Stimulated activated CD8-positive, alpha-beta memory T cell treated with anti-CD3 and anti-CD28 coated beads, Interleukin-12 subunit alpha, Interleukin-12 subunit beta, amount 100 ng/mL, for 24 hours (primary cell): ENCODE measurements around the gene SCG5.
A peak's percentile ranks its signal among the peaks of the same experiment; 100 is the strongest.
"Not testable (repeated sequence)": the region's sequence is repeated elsewhere in the genome, so short reads cannot be mapped to it uniquely, and the experiment has no call there.

Experiments used
- DNase-seq: peaks from one replicate; pipeline ENCODE4 v3.0.0-alpha.2; 2020; ENCODE audit errors: extremely low read depth

Gene SCG5, protein sequence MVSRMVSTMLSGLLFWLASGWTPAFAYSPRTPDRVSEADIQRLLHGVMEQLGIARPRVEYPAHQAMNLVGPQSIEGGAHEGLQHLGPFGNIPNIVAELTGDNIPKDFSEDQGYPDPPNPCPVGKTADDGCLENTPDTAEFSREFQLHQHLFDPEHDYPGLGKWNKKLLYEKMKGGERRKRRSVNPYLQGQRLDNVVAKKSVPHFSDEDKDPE

DNA sequence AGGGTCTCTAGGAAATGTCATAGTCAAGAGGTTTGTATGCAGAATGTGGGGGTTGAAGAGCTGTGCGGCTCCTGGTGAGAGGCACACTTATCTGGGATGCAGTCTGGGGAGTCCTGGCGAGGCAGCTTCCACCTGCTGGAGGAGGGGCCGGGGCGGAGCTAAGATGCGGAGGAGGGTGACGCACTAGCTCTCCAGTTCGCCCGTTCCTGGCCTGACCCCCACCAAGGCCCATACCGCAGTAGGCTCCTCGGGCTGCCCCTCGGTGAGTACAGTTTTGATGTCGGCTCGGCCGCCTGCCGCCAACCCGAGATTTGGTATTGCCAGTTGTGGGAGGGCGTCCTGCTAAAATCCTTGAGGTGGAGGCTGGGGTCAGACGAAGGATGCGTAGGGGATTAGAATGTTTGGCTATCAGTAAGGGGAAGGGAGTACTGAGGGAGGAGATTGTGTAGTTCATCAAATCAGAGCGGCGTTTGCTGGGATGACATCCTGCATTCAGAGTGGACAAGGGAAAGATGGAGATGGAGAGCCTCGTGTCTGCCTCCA lies at the start of gene SCG5:
TSS of gene SCG5 (plus strand) at position 194 of the 543 bp plus-strand sequence. CDS start 1,883 bp downstream, outside the sequence.
- DNase-seq = no peak

DNA sequence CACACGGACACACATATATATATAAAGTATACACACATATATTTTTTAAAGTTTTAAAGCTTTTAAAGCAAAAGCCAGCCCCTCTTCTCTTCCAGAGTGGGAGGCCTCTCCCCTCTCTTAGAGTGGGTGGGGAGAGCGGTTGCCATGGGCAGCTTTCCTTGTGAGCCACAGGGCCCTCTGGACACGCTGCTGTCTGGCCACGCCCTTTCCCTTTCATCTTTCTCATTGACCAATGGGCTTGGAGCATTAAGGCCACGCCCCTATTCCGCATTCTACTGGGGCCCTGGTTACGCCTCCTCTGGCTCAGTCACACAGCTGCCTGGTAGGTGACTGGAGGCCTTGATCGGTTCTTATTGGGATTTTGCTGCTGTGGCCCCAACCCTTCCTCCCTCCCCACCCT lies 48.4 kb upstream of the SCG5 start, which contains the start of gene GOLGA8N:
TSS of gene GOLGA8N (plus strand) at position 306 of the 400 bp plus-strand sequence.
- DNase-seq = not testable (repeated sequence)

DNA sequence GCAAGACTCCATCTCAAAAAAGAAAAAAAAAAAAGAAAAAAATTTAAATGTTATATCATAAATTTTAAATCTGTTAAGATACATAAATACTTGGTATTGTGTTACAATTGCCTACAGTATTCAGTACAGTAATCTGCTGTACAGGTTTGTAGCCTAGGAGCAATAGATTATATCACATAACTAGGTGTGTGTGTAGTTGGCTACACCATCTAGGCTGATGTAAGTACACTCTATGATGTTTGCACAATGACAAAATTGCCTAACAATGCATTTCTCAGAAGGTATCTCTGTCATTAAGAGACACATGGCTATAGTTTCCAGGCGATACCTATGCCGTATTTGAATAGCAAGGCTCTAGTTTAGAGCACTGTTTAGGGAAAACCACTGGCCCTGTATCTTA lies 32.0 kb upstream of the SCG5 start:
- not testable (repeated sequence) for DNase-seq

DNA sequence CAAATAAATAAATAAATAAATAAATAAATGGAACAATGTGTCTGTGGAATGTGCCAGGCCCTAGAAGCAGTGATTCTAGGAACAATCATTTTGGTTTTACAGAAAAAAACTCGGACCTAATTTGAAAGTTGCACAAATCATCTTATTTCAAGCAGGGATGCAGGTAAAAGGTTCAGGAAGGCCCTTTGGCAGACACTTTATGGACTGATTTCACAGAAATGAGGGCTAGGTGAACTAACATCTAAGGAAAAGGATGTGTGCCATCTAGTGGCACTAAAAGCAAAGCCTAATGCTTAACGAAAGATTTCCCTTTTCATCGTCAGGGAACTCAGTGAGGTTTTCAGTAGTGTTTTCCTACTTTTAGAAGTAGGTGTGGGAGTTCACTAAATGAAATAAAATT lies 30.8 kb upstream of the SCG5 start:
- DNase-seq = not testable (repeated sequence)

DNA sequence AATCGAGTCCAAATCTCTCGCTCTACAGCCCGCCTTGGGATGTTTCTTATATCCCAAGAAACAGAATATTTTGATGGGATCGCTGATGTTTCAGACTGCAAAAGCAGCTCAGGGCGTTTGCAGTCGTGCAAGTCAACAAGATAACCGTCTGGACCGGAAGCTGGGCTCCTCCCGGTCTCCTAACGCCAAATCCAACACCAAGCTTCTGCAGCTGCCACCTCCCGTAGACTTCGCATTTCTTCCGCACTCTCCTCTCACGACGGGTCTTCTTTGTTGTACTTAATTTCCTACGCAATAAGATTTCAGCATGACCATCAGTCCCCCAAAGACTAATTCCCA lies 26.8 kb upstream of the SCG5 start:
- not testable (repeated sequence) for DNase-seq

DNA sequence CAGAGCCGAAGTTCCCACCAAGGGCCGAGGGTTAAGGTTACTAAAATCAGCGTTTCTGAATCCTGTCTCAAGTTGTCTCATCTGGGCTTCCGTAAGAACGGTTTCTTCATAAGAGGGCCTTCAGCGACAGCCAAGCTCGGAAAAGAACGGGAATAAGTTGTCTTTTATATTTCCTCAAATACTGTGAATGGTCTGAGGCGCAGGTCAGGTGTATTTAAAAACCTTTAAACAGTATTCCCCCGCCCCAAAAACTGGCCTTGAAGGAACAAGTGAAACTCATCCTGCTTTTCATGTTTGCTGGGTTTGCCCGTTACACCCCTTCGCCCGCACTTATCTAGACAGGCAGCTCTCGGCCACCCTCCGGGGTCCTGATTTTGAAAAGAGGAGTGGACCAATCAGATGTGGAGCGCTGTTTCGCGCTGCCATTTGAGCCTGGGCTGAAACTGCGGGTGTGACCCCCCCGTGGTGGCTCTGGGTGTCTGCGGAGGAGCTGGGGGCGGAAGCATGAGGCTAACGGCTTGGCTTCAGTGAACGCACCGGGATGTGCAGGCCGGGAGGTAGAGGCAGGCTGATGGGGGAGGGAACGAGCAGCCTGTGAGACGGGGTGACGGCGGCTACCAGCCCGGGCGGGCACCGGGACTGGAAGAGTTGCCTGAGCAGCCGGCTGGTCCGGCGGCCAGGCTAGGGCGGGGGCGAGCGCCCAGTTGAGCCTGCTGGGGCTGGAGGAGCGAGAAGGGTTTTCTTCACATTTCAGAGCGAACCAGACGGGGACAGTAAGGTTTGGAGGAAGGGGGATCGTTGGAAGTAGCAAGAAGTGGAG lies 26.2 kb upstream of the SCG5 start, which contains the start of gene ARHGAP11A:
TSS of gene ARHGAP11A (plus strand) at position 454 of the 820 bp plus-strand sequence. CDS start 708 bp downstream, outside the sequence.
- peak; percentile 67 for DNase-seq

DNA sequence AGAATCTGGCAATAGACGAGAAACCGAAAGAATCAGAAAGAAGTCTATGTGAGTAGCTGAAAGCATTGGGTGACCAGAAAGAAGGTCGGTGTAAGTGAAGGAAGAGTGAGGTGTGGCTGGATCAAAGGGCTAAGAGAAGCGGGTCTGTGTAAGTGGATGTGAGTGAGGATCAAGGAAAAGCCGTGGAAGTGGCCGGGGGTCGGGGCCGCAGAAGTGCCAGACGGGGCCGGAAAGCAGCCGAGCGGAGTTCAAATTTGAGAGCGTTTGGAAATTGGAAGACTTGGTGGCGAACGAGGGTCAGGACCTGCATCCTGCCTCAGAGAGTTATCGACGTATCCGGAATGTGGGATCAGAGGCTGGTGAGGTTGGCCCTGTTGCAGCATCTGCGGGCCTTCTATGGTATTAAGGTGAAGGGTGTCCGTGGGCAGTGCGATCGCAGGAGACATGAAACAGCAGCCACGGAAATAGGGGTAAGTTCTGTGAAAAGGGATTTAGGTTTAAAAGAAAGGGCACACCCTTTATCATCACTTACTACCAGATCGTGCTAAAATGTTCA lies 25.6 kb upstream of the SCG5 start:
- not testable (repeated sequence) for DNase-seq

DNA sequence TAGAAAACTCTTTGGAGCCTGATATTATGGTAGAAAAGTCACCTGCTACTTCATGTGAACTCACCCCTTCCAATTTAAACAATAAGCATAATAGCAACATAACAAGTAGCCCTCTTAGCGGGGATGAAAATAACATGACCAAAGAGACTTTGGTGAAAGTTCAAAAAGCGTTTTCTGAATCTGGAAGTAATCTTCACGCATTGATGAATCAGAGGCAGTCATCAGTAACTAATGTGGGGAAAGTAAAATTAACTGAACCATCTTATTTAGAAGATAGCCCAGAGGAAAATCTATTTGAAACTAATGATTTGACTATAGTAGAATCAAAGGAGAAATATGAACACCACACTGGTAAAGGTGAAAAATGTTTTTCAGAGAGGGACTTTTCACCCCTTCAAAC lies 5.1 kb upstream of the SCG5 start:
- DNase-seq = no peak

DNA sequence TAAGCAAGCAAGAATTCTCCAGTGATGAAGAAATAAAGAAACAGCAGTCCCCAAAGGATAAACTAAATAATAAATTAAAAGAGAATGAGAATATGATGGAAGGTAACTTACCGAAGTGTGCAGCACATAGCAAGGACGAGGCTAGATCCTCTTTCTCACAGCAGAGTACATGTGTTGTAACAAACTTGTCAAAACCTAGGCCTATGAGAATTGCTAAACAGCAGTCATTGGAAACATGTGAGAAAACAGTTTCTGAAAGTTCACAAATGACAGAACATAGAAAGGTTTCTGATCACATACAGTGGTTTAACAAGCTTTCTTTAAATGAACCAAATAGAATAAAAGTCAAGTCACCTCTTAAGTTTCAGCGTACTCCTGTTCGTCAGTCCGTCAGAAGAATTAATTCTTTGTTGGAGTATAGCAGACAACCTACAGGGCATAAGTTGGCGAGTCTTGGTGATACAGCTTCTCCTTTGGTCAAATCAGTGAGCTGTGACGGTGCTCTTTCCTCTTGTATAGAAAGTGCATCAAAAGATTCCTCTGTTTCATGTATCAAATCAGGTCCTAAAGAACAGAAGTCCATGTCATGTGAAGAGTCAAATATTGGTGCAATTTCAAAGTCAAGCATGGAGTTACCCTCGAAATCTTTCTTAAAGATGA lies 4.5 kb upstream of the SCG5 start:
- DNase-seq = no peak

DNA sequence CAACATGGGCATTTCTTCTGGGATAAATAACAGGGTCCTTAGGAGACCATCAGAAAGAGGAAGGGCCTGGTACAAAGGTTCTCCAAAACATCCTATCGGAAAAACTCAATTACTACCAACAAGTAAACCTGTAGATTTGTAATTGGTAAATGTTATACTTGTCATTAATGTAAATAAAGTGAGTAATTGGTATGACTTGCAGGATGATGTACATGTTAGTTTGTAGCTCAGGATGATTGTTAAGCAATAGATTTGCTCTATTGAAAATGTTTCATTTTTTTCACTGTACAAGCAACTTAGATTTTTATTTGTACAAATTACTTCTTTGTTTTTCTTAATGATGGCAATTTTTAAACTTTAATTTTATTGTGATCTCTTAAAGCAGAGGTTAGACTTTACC lies 3.8 kb upstream of the SCG5 start:
- DNase-seq = no peak

DNA sequence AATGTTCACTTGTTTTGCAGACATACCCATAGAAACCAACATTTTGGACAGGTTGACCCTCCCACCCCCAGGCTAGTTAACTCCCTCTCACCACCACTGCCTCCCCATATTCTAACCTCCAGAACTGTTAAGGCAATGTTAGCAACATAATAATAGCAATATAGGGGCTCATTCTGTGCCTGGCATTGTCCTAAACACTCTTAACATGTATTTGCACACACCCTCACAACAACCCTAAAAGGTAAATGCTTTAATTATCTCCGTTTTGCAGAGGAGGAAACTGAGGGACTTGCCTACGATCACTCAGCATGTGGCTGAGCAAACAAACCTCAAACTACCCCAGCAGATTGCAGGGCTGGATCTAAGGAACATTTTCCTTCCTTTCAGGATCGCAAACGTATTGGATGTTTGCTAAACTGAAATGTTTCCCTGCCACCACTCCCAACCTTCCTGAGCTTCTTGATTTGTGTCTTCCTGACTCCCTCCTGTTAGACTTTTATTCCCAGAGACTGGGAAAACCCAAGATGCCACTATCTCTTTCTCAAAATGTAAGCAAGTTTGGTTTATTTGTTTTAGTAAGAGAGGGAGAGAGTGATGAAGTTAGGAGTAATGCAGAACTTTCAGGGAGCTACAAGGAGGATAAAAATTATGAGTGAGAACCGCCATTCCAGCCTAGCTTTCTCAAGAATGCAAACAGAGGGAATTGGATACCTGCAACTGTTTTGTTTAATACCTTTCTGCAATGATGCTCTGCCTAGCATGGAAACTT lies 1.3 kb downstream of the SCG5 start:
- DNase-seq = no peak

DNA sequence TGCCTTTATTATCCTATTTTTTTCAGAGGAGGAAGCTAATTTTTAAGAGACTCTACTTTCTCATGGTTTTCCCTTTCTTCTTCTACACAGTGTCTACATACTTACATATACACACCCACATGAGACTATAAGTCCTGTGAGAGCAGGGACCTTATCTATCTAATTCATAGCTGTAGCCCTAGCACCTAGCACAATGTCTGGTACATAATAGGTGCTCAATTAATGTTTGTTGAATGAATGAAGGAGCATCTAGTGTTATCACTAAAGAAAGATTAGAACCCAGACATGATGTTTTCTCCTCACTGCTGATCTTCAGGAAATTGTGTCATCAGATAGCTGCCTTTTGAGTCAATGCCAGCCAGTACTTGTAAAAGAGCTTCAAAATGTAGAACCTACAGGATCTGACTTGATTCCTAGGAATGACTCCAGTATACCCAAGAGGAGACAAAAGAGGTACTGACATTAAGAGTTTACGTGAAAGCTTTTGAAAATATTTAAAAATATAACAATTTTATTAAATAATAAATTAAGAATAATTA lies 2.5 kb downstream of the SCG5 start:
- no peak for DNase-seq

DNA sequence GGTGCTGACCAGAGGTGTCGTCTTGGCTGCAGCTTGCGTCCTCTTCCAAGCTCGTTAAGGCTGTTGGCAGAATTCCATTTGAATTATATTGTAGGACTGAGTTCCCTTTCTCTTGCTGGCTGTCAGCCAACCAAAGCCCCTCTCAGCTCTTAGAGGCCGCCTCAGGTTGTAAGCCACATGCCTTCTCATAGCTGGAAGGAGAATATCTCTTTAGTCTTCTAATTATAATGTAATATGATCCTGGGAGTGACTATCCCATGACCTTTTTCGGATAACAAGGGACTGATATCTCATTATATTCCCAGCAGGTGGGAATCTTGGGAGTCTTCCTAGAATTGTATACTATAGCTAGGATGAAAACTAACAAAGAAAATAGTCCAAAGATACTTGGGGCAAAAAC lies 4.8 kb downstream of the SCG5 start:
- no peak for DNase-seq

DNA sequence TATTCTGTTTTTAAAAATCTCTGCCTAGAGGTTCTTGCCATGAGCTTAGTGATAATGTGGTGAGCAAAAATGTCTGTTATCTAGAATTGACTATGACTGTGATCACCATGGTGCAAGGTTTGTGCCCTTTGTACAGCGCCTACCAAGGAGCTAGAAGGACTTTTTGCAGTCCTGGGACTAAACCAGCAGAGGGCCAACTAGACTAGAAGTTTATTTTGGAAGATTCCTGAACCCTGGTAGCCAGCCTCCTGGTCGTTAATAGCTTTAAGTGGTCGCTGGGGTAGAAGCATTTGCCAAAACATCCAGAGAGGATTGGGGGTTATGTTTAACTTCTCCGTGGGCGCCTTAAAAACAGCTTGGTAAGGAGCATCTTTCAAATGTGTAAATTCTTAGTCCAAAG lies 7.8 kb downstream of the SCG5 start:
- DNase-seq = no peak

DNA sequence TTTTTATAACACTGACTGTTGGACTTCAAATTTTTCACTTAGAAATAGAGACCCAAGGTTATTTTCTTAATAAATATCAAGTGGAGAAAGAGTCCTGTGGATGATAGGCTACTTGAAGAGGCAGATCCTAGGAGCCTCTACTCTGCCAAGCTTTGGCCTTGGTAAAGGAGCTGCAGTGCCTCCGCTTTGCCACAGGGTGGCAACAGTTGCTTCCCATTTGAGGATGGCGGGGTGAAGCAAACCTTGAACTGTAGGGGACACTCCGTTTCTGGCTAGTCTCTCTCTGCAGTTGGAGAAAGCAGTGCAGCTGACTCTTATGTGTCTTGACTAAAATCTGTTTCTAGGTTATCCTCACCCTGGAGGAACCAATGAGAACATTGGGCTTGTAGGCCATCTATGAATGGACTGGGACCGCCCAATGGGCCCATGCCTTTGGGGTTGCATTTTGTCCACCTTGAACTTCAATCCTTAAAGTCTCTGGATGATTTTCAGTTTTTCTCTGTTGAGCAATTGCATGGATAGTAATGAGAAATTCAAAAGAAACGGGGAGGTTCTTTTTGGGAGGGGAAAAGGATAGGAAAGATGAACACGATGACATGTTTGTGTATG lies 9.8 kb downstream of the SCG5 start:
- DNase-seq = peak; percentile 1

DNA sequence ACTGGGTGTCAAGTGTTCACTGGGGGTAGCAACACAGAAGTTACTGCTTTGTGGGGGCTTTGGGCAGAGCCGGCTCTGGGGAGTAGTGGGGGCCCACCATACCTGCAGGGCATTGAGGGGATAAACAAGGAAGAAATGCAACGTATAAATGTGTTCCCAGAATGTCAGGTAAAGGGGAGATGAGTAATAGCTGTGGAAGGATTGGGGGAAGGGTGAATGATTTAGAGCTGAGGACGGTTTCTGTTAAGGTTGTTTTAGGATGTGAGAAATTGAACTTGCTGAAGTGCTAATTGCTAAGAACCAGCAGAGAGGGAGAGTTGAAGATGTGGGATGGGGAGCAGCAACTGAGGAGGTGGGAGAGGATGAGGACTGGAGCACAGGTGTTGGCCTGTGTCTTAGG lies 10.7 kb downstream of the SCG5 start:
- DNase-seq = no peak

DNA sequence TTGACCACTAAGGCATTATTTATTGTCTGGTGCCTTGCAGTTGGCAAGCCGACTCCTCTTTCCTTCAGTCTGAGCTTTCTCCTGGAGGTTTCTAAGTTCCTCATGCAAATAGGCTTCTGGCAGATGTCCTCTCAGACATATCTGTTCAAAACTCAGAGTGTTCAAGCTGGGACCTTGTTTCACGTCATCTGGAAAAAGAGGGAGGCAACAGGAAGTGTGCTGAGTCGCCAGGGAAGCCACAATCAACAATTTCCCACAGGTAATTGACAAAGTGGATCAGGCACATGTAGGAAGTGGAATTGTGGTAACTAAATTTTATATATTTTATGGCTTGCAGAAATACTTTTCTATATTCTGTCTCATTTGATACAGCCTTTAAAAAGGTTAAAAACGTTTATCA lies 14.6 kb downstream of the SCG5 start:
- no peak for DNase-seq

DNA sequence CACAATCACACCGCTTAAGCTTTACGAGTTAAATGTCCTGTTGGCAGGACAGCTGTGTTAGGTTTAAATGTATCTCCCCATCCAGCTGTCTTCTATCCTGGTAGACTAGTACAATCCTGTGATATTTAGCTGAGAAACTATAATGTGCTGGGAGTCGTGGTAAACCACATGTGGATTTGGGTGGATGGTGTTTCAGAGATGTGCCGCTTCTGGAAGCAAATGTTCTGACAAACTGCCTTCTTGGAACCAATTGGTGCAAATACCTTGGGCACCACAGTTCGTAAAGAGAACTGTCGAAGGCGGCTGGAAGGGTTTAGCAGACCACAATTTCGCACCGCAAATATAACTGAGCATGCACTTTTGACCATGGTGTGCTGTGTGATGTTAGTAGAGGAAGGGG lies 15.0 kb downstream of the SCG5 start:
- no peak for DNase-seq

DNA sequence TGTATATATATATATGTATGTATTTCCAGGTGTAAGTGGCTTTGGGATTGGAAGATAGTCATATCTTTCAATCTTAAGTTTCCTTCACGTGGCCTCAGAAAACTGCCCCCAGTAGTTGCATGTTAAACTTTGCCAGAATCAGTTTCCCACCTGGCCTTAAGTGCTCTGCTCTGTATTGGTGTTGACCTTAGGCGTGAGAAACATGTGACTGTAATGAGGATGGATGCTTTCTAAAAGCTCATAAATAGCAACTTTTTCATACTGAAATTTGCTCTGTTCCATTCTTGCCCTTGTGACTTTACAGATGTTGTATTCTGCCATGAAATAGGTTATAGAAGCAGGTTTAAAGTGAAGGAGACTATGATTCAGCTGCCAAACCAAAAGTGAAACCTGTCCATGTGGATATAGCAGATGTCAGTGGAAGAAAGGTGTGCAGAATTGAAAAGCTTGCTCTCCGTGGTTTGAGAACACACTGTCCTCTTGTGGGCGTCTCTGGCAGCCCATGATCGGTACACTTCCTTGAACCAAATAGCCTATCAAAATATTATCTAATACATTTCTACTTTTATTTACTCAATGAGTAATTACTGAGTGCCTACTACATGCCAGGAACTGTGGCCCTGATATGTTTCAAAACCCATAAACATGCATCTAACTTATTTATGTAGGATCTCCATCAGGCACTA lies 15.8 kb downstream of the SCG5 start:
- DNase-seq = no peak

DNA sequence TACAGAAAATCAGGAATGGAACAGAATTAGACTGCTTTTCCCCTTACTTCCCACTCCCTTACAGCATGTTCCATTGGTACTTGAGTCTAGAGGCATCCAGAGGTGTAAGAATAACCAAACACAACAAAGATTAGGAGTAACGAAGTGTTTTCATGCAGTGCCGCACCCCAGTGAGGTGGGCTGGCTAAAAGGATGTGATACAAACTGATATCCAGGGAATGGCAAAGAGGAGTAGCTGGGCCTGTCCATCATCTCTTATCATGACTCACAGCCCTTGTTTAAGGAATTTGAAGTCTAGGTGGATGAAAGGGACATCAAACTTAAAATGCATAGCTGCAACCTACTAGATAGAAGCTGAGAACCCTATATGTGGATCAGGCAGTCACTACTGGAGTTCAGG lies 16.4 kb downstream of the SCG5 start:
- no peak for DNase-seq
